Measurements from ENCODE around the gene LRRC4B.
"Not testable (repeated sequence)": the region's sequence is repeated elsewhere in the genome, so short reads cannot be mapped to it uniquely, and the experiment has no call there.

The LRRC4B gene

DNA sequence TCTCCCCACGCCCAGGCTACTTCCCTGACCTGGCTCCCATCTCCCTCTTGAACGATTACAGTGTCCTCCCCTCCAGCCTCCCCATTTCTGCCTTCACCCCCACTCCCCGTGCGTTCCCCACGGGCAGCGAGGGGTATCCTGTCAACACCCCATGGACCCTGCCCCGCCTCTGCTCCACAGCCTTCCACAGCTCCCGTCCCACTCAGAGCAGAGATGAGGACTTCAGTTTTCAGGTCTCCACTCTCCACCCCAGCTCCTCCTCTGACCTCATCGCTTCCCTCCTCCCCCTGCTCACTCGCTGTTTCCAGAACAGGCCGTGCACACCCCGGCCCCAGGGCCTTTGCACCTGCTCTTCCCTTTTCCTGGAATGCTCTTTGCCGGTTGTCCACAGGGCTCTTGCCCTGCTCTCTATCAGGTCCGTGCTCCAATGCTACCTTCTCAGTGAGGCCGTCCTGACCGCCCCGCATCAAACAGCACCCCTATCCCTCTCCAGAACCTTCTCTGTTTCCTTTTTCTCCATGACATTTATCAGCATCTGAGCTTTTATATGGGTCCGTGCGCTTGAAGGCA, 15.0 kb downstream of the LRRC4B start:
- DNase-seq (ENCODE audit: low read depth): no peak

DNA sequence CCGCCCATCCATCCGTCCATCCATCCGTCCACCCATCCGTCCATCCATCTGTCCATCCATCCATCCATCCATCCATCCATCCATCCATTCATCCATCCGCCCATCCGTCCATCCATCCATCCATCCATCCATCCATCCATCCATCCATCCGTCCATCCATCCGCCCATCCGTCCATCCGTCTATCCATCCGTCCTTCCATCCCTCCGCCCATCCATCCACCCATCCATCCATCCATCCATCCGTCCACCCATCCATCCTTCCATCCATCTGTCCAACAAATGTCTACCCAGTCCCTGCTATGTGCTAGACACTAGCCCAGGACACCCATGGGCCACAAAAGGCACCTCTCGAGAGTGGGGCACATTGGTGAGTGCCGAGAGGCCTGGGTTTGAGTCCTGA, 15.7 kb downstream of the LRRC4B start:
- no peak for DNase-seq (ENCODE audit: low read depth)

DNA sequence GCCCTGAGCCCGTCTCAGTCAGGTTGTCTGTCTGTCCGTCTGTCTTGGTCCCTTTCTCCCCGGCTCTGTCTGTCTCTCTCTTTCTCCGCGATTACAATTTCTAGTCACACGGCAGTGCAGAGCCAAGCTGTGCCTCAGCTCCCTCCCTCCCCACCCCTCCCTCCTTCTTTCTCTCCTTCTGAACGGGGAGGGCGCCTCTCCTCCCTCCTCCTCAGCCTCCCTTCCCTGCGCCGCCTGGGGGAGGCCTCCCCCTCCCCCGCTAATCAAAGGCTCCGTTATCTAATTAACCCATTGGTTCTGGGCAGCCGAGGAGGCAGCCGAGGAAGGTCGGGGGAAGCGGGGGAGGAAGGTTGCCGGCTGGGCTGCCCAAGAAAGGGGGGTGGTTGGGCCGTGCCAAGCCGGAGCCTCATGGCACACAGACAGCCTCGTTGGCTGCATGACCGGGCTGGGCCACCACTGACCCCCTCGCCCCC, 16.5 kb downstream of the LRRC4B start:
- no peak for DNase-seq (ENCODE audit: low read depth)

DNA sequence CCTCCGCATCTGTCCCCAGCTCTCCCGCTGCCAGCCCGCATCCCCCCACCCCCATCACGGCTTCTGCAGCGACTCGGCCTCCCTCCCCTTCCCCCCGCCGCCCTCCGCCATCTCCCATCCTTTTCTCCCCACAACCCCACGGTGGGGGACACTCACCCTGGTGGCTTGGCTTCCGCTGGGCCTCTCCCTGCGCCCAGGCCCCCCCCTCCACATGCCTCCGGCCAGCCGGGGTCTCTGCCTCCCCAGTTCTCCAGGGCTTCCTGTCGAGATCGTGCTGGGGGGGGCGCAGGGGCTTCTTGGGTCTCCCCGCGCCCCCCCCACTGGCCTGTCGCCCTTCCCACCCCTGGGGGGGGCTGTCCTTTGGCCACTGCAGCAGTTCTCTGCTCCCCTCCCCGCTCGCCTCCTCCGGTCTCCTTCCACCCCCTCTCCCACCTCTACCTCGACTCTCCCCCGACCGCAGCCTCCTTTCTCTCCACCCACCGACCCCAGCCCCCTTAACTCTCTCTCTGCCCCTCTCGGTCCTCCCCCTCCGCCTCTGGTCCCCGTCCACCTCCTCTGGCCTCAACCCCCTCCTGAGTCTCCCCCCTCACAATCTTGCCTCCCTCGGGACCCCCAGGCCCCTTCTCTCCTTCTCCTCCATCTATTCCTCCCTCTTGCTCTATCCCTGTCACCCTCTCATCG, 17.1 kb downstream of the LRRC4B start:
- DNase-seq (ENCODE audit: low read depth): no peak

DNA sequence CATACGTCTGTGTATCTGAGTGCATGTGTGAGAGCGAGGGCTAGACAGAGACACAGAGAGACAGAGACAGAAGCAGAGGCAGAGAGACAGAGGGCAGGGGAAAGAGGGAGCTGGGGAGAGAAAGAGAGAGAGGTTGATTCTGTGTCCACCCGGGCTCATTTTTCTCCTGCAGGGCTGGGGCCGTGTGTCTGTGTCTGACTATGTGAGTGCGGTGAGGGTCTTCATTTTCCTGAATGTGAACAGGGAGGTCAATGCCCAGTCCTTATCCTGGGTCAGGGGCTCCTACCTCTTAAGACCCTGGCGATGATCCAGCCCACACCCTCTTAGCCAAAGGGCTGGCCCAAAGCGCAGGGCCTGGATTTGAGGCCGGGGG, 17.7 kb downstream of the LRRC4B start:
- no peak for DNase-seq (ENCODE audit: low read depth)

DNA sequence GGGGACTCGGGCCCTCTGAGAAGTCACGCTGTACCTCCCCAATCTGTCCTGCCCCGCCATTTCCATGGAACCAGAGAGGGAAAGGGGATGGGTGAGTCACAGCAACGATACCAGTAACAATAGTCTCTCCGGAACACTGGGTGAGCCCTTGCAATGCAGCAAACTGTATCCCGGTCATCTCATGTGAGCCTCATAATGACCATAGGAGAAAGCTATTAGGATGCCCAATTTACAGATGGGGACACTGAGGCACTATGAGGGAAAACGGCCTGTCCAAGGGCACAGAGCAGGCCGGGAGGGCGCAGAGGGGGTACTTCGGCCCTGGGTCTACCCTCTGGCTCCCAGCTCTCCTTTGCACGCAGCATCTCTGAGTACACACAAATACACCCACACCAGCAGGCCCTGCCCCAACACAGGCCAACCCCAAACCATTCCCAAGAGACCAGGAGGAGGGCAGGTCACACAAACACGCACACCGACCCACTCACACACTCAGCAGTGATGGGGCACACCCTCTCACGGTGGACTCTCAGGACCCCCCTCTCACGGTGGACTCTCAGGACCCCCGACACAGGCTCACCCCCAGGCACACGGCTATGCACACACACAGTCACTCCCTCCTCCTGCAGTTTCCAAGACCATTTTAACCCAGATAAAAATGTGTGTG, 18.2 kb downstream of the LRRC4B start:
- DNase-seq (ENCODE audit: low read depth): no peak

DNA sequence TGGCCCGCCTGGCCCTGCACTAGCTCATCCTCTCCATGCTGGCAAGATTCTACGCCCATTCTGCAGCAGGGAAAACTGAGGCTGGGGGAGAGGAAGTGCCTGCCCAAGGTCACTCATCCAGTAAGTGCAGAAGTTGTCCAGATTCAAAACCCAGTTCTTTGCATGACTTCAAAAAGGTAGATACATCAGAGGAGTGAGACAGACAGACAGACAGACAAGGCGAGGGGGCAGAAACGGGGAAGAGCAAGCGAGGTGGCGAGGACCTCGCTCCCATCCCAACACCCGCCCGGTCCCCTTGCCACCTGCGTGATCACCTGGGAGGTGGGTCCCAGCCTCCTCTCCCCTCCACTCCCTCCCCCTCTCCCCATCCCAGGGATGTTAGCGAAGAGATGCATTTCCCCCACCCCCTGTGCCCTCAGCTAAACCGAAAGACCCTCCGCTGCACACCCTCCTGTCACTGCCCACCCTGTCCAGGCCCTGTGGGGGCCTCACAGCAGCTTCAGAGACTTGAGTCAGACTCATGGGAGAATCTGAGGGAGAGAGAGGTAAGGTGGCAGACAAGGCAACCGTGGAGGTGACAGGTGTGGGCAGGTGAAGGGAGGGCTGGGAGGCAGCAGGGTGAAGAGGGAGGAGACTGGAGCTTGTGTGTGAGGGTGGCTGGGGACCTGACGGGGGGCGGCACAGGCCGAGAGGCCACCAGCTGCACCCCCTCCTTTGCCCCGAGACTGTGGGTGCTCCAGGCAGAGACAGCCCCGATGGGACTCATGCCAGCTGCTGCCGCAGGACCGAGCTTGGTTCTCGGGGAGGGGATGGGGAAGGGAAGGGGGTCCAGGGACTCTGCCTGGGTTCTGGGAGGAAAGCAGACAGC, 18.9 kb downstream of the LRRC4B start:
- DNase-seq (ENCODE audit: low read depth): no peak

DNA sequence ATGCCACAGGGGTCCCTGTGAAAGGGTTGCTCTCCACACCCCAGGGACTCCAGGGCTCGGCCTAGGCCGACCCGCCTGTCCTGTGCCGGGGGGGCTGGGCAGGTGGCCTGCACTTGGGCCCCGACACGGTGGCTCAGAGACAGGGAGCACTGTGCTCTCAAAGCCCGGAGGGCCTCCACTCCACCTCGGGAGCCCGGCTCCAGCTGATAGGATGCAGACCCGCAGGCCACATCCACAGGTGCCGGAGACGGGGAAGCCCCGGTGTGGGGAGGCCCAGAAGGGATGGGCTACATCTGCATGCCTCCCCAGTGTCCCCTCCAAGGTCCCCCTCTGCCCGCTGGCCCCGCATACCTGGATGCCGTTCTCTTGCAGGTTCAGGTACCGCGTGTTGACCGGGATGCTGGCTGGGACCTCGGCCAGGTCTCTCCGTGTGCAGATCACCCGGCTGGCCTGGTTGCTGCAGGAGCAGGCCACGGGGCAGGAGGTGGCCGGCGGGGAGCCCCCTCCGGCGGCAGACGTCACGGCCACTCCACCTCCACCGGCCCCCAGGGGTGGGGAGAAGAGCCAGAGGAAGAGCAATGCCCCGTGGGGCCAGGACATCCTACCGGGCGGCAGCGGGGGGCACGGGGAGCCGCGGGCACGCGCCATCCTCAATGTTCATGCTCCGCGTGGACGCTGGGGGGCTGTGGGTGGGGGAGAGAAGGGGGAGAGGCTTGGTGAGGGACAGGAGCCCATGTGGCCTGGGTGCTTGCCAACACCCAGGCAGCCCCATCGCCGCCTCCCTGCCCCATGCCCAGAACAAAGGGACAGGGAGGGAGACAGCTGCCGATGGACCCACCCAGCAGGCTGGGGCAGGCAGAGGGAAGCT, 19.8 kb downstream of the LRRC4B start:
- no peak for DNase-seq (ENCODE audit: low read depth)

DNA sequence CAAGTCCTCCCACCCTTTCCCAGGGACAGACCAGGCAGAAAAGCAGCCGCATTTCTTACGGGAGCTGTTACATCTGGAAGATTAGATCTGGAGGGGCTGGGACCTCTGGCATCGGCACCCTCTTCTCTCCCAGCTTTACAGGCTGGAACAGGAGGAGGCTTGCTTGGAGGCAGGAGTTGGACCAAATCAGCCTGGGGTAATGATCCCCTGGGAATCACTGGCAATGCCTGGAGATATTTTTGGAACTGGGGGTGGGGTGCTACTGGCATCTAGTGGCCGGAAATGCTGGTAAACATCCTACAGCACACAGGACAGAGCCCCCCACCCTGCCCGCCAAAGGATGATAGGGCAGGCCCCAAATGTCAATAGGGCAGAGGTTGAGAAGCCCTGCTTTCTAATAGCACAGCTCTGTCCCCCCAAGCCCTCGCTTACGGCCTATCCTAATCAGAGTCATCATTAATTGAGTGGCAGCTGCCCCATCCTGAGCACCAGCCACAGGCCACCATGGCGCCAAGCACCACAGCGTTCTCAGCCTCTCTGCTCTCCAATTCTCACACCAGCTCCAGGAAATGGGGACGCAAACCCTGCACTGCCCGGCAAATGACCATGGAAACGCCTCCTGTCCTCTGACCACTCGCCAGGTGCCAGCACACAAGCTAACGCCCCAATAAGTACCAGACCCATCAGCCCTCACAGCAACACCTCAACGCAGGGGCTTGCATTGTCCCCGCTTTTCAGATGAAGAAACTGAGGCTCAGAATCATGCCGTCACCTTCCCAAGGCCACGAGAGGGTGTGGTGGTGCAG, 20.6 kb downstream of the LRRC4B start:
- no peak for DNase-seq (ENCODE audit: low read depth)

DNA sequence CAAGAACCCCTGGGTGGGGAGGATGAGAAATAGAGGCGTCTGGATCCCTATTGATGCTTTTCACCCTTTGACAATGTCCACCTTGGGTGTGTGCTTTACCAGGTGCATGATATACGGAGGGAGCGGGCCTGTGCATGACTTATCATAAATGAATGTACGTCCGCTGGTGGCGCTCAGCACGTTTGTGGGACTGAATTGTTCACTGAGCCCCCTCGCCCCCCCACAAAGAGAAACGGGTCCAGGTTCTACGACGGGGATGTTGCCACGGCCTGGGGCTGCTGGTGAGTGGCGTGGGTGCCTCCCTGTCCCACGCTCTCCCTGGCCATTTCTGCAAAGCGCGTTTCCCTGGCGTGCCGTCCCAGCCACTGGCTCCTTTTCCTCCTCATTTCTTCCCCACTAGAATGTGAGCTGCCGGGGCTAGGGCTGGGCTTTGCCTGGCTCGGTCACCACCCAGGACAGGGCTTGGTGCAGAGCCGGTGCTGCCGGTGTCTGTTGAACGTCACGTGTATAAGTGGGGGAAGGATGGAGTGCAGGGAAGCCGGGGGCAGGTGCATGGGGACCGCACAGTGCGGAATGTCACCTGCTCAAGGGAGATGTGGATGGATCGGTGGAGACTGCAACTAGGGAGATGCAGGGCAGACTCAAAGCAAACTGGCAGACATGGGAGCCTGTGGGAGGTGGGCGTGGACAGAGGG, 21.6 kb downstream of the LRRC4B start:
- no peak for DNase-seq (ENCODE audit: low read depth)

DNA sequence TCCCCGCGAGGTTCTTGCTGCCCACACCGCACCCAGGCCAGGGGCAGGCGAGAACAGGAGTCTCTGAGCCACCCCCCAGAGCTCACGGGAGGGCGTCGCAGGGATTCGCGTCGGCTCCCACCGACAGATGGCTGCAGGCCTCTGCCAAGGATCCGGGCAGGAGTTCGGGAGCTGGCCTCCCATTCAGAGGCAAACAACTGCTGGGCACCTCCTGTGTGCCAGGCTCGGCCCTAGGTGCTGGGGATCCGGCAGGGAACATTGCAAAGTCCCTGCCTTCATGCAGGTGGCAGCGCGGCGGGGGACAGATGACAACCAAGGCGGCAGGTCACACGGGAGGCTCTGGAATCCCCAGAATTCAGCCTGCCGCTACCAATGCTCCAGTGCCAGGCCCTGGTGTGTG, 25.3 kb downstream of the LRRC4B start:
- DNase-seq (ENCODE audit: low read depth): no peak

DNA sequence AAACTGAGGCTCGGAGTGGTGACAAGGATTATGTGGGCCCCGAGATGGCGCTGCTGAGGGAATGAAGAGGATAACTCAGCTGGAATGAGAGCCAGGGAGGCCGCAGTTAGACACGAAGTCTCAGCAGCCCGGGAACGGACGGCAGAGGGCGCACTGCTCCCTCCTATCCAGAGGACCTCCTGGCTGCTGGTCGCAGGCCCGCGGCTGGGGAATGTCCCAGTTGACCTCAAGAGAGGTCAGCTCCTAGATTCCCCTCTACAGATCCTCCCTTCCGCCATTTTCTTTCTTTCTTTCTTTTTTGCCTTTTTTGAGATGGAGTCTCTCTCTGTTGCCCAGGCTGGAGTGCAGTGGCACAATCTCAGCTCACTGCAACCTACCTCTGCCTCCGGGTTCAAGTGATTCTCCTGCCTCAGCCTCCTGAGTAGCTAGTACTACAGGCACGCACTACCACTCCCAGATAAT, 30.4 kb downstream of the LRRC4B start:
- peak; percentile 48 for DNase-seq (ENCODE audit: low read depth)

DNA sequence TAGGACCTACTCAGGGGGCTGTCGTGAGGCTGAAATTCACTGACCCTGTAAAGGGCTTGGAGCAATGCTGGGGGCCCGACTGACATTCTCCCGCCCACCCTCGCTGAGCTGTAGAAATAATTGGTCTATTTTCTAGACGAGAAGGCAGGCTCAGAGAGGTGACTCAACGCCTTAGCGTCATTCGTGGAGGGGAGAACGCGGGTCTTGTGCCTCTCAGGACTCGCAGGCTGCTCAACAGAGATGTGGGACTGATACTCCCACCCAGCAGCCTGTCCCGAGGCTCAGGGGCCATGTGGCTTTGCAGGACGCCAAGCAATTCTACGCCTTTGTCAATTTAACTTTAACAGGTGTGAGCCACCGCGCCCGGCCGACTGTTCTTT, 30.9 kb downstream of the LRRC4B start:
- no peak for DNase-seq (ENCODE audit: low read depth)

DNA sequence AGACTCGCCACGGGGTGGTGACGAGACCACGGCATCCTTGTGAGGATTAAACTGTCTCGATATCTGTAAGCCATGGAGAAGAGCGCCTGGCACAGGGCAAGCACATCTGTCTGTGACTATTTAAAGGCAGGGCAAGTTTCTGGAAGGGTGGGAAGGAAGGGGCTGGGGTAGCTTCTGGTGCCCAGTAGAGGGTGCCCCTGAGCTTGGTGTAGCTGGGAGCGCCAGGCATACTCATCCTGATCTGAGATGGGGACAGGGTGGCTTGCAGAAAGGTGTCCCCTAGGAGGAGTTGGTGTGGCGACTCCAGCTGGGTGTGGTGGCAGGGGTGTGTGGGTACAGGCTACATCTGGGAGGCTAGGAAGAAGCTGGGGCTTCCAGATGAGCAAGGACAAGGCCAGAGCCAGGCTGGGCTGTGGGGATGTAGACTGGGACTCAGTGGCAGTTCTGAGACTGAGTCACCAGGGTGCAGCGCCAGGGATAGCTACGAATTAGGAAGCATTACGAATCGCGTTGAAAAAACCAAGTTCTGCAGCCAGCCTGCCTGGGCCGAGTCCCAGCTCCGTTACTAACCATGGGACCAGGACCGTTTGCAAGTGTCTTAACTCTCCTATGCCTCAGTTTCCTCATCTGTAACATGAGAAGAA, 31.5 kb downstream of the LRRC4B start:
- no peak for DNase-seq (ENCODE audit: low read depth)

DNA sequence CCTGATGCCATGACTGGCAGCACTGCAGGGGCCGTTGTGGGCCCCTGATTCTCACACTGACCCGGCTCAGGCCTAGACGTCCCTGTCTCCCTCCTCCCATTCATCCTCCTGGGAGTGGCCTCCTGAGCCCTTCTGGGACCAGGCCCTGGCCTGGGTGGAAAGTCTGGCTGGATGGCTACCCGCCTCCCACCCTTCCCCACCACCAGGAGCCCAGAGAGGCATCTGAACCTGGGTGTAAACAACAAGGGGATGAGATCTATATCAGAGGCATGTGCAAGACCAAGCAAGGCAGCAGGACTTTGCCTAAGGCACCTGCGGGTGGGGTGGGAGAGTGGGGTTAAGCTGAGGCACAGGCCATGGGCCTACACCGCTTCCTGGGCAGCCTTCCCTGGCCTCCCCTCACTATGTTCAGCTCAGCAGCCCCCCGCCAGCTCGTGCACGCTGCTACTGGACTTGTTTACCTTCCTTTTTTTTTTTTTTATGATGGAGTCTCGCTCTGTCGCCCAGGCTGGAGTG, 32.5 kb downstream of the LRRC4B start:
- no peak for DNase-seq (ENCODE audit: low read depth)

DNA sequence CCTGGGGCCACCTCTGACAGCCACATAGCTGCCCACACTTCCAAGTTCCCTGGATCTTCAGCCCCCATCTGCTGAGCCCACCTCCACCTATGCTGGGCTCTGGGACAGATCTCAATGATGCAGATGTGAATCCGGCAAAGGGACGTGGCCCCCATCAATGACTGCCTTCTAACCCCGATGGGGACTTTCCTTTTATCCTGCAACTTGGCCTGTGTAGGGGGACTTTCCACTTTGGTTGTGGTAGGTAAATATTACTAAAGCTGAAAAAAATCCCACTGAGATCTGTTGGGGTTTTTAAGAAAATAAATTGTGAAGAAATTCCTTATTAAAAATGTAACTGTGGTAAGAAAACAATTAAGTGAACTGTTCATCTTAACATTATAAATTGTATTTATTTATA, 33.8 kb downstream of the LRRC4B start:
- DNase-seq (ENCODE audit: low read depth): no peak

DNA sequence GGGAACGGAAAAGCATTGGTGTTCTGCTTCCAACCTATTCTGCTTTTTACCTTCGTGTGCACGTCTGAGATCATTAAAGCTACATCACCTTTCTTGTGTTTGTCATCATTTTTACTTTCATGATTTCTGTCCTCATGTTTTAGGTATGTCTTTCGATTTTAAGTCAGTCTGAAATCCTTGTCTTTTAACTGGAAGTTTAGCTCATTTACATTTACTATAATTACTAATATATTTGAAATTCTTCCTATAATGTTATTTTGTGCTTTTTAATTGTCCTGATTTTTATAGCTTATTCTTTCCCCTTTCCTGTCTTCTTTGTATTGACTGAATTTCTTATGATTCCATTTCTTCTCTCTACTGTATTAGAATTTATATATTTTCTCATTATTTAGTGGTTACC, 35.3 kb downstream of the LRRC4B start:
- DNase-seq (ENCODE audit: low read depth): no peak

DNA sequence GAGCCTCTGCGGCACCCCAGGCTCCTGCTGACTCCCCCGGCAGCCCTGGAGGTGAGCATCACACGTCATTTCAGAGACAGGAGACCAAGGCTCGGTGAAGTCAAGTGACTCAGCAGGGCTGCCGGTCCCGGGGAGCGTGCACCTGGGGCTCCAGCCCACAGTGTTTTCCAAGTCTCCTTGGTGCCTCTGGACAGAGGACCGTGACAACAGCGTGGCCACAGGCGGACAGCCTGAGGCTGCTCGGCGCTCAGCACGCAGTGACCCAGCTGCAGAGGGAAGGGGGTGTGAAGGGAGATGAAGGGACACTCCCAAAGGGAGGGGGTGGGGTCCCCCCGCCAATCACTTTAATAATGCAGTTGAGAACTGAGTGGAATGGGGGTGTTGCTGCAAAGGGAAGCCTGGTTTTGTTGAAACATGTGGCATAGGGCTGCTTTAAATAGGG, 37.0 kb downstream of the LRRC4B start:
- no peak for DNase-seq (ENCODE audit: low read depth)

DNA sequence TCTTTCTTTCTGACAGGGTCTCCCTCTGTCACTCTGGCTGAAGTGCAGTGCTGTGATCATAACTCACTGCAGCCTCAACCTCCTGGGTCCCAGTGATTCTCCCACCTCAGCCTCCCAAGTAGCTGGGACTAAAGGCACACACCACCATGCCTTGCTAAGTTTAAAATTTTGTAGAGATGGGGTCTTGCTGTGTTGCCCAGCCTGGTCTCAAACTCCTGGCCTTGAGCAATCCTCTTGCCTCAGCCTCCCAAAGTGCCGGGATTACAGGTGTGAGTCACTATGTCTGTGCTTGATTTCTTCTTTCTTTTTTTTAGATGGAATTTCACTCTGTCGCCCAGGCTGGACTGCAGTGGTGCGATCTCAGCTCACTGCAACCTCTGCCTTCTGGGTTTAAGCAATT, 40.2 kb downstream of the LRRC4B start:
- not testable (repeated sequence) for DNase-seq (ENCODE audit: low read depth)
